Subcutaneous adipose tissue (tissue), 4 donors: ENCODE results near the gene DOK1. TPM values are rescaled to one million over a fixed set of nuclear protein-coding genes. Genes with fewer than 3 reads are reported as not detected.

Experiments used
- CTCF ChIP-seq: fragments of 450-650 bp; IDR thresholded peaks from one replicate; pipeline ENCODE4 v1.5.1; 2016; ENCODE audit warnings: low read depth, mild to moderate bottlenecking, control low read depth, antibody characterized with exemption, moderate library complexity
- total RNA-seq, 4 donors: library from RNA; depleted of rRNA; stranded (reverse); fragments of >200 nt; gene quantifications; one replicate each; pipeline ENCODE4 v1.1.0, GENCODE V29; 2016

Gene DOK1
- total RNA-seq, 4 donors from 2014 or later, result 11.1 to 50.2 (median 42.7) TPM

DNA sequence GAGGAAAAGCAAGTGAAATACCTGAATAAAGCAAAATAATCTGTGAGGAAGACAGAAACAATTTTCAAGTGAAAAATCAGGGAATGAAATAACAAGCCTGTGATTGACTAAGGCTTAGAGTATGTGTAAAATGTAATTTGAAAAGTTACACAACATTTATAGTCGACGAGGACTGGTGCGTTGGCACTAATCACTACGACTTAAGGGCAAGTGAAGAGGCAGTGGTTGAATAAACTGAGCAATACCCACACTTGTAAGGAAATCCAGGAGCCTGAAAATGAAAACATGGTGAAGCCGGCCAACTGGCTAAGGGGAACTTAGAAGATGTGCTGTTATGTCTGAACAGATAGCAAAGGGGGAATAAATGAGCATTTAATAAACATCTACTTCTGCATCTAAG is 13.4 kb downstream of the DOK1 start:
- TF ChIP-seq CTCF, result no peak

DNA sequence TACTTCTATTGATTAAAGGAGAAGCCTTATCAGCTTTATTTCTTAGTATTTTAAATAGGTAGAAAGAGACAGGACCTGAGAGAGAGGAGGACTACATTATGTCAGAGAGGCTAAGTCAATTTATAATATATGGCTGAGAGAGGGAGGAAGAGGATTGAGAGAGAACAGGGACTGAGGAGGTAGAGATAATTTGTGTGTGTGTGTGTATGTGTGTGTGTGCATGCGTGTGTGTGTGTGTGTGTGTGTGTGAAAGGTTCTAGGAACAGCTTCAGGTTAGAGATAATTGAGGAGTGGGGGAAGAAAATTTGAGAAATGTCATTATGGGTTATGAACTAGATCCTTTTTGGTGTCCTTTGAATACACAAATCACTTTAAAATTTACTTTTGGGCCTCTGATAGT is 15.2 kb downstream of the DOK1 start:
- no peak for TF ChIP-seq CTCF

- TF ChIP-seq CTCF, result no peak
These were observed 16.5 kb downstream of the DOK1 start for GRCh38 chr2:74571058-74571457.

DNA sequence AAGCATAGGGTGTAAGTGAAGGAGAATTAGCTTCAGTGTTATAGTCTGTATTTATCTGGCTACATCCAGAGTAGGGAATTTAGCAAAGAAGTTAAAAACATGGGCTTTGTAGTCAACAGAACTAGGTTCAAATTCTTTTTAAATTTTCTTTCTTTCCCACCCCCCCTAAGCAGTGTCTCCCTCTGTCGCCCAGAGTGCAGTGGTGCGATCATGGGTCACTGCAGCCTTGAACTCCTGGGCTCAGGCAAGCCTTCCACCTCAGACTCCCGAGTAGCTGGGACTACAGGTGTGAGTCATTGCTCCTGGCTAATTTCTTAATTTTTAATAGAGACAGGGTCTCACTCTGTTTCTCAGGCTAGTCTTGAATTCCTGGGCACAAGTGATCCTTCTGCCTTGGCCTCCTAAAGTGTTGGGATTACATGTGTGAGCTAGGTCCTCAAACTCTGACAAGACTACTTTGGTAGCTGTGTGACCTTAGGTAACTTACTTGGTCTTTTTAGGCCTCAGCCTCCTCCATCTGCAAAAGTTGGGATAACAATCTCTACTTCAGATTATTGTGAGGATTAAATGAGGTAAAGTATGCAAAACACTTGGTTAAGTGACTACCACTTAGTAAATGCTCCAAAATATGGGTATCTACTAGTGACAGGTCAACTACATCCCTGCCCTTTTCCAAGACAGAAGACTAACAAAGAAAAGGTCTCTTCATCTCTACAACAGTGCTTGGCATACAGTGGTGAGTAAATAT is 17.8 kb downstream of the DOK1 start:
- no peak for TF ChIP-seq CTCF

DNA sequence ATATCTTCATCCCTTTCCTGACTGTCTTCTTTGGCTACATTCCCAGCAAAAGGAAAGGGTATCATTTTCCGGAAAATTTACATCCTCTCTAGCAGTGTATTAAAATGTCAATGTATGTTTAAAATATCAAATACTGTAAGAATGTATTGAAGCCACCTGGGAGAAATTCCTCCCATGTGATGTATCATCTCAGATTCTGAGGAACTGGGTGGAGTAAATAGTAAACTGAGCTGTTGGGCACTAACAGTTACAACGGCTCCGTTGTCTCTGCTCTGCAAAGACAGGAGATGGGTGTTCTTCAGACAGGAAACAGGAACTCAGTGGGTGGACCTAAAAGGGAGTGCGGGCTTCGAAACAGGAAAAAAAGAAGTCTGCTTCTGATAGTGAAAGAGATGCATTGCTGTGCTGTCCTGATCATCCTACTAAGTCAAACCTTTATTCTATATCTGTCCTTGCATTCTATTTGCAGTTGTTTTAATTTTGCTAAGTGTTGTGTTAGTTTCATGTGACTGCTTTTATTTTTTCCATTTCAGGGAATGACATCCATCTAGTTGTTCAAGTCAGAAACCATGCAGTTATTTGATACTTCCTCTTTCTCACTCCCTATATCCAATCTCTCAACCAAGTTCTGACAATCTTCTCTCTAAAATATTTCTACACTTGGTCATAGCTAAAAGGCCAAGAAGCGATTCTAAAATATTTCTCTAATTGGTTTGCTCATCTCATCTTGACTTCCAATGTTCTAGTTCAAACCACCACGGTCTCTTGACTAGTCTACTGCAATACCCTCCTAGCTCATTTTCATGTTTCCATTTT is 19.4 kb downstream of the DOK1 start:
- TF ChIP-seq CTCF, result no peak

GRCh38 chr2:74575320-74575719 is 20.8 kb downstream of the DOK1 start:
- TF ChIP-seq CTCF, result no peak

- TF ChIP-seq CTCF, result no peak
These were observed 21.8 kb downstream of the DOK1 start for GRCh38 chr2:74576211-74576862.
